ENCODE measurements around the gene NUFIP1.

GRCh38 chr13:44902738-44903137 lies 86.5 kb downstream of the NUFIP1 start:
- no peak for TF ChIP-seq CTCF (IDR thresholded peaks at IDR 0.05; ENCODE audit: low read depth, low read length, poor library complexity, severe bottlenecking)
- no peak for TF ChIP-seq EZH2phosphoT487 (IDR thresholded peaks at IDR 0.05; ENCODE audit: borderline replicate concordance, low read length)

Measured in DOHH2 (cell line).